HepG2 (cell line): ENCODE data around the gene SASH3. TPM values are rescaled to one million over a fixed set of nuclear protein-coding genes. Genes with fewer than 3 reads are reported as not detected.

ENCODE experiments used
- ATAC-seq: fragments of 200-7000 bp; cut with Tn5 transposase; 3 replicates; pipeline ENCODE4 v1.9.1; 2020; ENCODE audit warnings: mild to moderate bottlenecking, moderate library complexity
- BruUV-seq: library from RNA; stranded (reverse); fragments of 400-500 nt; replicated peaks from 2 replicates; lab custom pipeline; 2021; lab: Mats Ljungman, UMichigan
- CTCF ChIA-PET: fragments of 300-600 bp; formaldehyde crosslinking; extraction: SDS; loops from one replicate; lab custom pipeline; 2021; ENCODE audit warnings: low total read pairs, inconsistent platforms, low intra/inter-chr PET ratio; lab: Yijun Ruan, JAX
- POLR2A ChIA-PET: fragments of 350-600 bp; sonication (Branson Sonifier 250); formaldehyde crosslinking; loops from one replicate; lab custom pipeline; 2020; ENCODE audit warnings: antibody characterized with exemption, inconsistent platforms; lab: Yijun Ruan, JAX
- DNase-seq: peaks from one replicate; pipeline ENCODE4 v3.0.0-alpha.2; 2015; ENCODE audit warnings: low spot score
- FAIRE-seq: peaks from 3 replicates; lab custom pipeline; 2011; peaks lifted over from hg19 to GRCh38; lab: Jason Lieb, UNC
- H2AFZ ChIP-seq: one replicate; pipeline ENCODE4 v1.6.1; 2011; ENCODE audit warnings: low read length, inconsistent platforms
- H3K27ac ChIP-seq: fragments of 300-600 bp; 3 replicates; pipeline ENCODE4 v1.8.0; 2011; ENCODE audit warnings: mixed run types, mild to moderate bottlenecking, mixed read lengths, low read length, inconsistent platforms; ENCODE audit not compliant: insufficient read depth; ENCODE audit errors: extremely low read length
- H3K27me3 ChIP-seq, 2 experiments: fragments of 200-600 bp in 1 of 2; 2 replicates in 1 of 2; 3 replicates in 1 of 2; pipeline versions ENCODE4 v1.6.0 to v1.8.0; 2011; ENCODE audit warnings: low read length in 2 of 2, mild to moderate bottlenecking in 2 of 2, moderate library complexity in 2 of 2, inconsistent platforms in 1 of 2; ENCODE audit not compliant: insufficient read depth in 2 of 2, control insufficient read depth in 1 of 2
- H3K36me3 ChIP-seq, 2 experiments: fragments of 200-600 bp in 1 of 2; replicated peaks in 1 of 2; 2 replicates in 1 of 2; 3 replicates in 1 of 2; pipeline versions ENCODE4 v1.5.1 to v1.8.0; 2011; ENCODE audit warnings: low read length in 2 of 2, inconsistent platforms in 1 of 2; ENCODE audit not compliant: insufficient read depth in 2 of 2, control insufficient read depth in 1 of 2
- H3K4me1 ChIP-seq: 2 replicates; pipeline ENCODE4 v1.5.1; 2012; ENCODE audit warnings: low read length, inconsistent platforms; ENCODE audit not compliant: insufficient read depth
- H3K4me2 ChIP-seq: 2 replicates; pipeline ENCODE4 v1.6.0; 2011; ENCODE audit warnings: low read depth, low read length, inconsistent platforms
- H3K4me3 ChIP-seq, 3 experiments: fragments of 200-600 bp in 1 of 3; sonication (generic), shearing (Covaris generic) in 1 of 3; replicated peaks in 1 of 3; 2 replicates each; pipeline ENCODE4 v1.5.1; 2011 to 2016; ENCODE audit warnings: low read length in 3 of 3, inconsistent platforms in 2 of 3, low read depth in 2 of 3, mild to moderate bottlenecking in 2 of 3, control low read depth in 1 of 3, mixed read lengths in 1 of 3; ENCODE audit not compliant: insufficient read depth in 1 of 3
- H3K79me2 ChIP-seq: one replicate; pipeline ENCODE4 v1.6.1; 2011; ENCODE audit warnings: low read length, inconsistent platforms; ENCODE audit not compliant: insufficient read depth
- H3K9ac ChIP-seq: 2 replicates; pipeline ENCODE4 v1.6.0; 2011; ENCODE audit warnings: mild to moderate bottlenecking, low read depth, low read length, inconsistent platforms; ENCODE audit not compliant: insufficient read depth
- H3K9me3 ChIP-seq: 2 replicates; pipeline ENCODE4 v1.5.1; 2012; ENCODE audit warnings: mild to moderate bottlenecking, low read length
- H4K20me1 ChIP-seq: 2 replicates; pipeline ENCODE4 v1.6.0; 2011; ENCODE audit warnings: inconsistent platforms, mild to moderate bottlenecking, low read length, moderate library complexity; ENCODE audit not compliant: insufficient read depth
- ARHGAP35 ChIP-seq: sonication (generic); formaldehyde crosslinking; IDR thresholded peaks from 2 replicates; pipeline ENCODE4 v1.9.0; 2022; ENCODE audit warnings: mild to moderate bottlenecking, inconsistent platforms, moderate library complexity, missing genetic modification reagents, borderline replicate concordance
- BHLHE40 ChIP-seq: IDR thresholded peaks from 2 replicates; pipeline ENCODE4 v1.6.1; 2011; ENCODE audit warnings: low read length, improper control_type of control experiment
- CBX5 ChIP-seq: sonication (generic); formaldehyde crosslinking; IDR thresholded peaks from 2 replicates; pipeline ENCODE4 v1.4.0; 2020; ENCODE audit warnings: missing genetic modification reagents, borderline replicate concordance
- ETV6 ChIP-seq: sonication (generic); formaldehyde crosslinking; conservative IDR thresholded peaks from 2 replicates; pipeline ENCODE4 v1.4.0; 2020; ENCODE audit warnings: missing genetic modification reagents
- GZF1 ChIP-seq: sonication (generic); formaldehyde crosslinking; IDR thresholded peaks from 2 replicates; pipeline ENCODE4 v1.5.1; 2020; ENCODE audit warnings: mild to moderate bottlenecking, missing genetic modification reagents
- NBN ChIP-seq: fragments of 450-650 bp; conservative IDR thresholded peaks from 2 replicates; pipeline ENCODE4 v1.6.1; 2017
- PHF20 ChIP-seq: sonication (generic); formaldehyde crosslinking; IDR thresholded peaks from 2 replicates; pipeline ENCODE4 v1.5.0; 2020; ENCODE audit warnings: mild to moderate bottlenecking, missing genetic modification reagents
- POLR2A ChIP-seq, 2 experiments: IDR thresholded peaks; 2 replicates each; pipeline ENCODE4 v1.6.1; 2011; ENCODE audit warnings: low read depth in 2 of 2, low read length in 2 of 2, mild to moderate bottlenecking in 1 of 2, moderate library complexity in 1 of 2; ENCODE audit not compliant: insufficient read depth in 1 of 2
- SAP130 ChIP-seq: IDR thresholded peaks from 2 replicates; pipeline ENCODE4 v1.6.1; 2016; ENCODE audit warnings: low read depth
- SSRP1 ChIP-seq: IDR thresholded peaks from 2 replicates; pipeline ENCODE4 v1.6.1; 2016; ENCODE audit warnings: control low read depth
- TAF15 ChIP-seq: fragments of 200-400 bp; formaldehyde crosslinking; IDR thresholded peaks from one replicate; pipeline ENCODE4 v1.6.1; 2018; ENCODE audit warnings: mild to moderate bottlenecking, low read depth, low read length; ENCODE audit not compliant: poor library complexity, severe bottlenecking
- TRIM24 ChIP-seq: sonication (generic); formaldehyde crosslinking; IDR thresholded peaks from 2 replicates; pipeline ENCODE4 v1.8.0; 2022; ENCODE audit warnings: mild to moderate bottlenecking, missing genetic modification reagents
- YEATS4 ChIP-seq: sonication (generic); formaldehyde crosslinking; IDR thresholded peaks from 2 replicates; pipeline ENCODE4 v1.4.0; 2020; ENCODE audit warnings: missing genetic modification reagents, borderline replicate concordance
- ZNF12 ChIP-seq: sonication (generic); formaldehyde crosslinking; IDR thresholded peaks from 2 replicates; pipeline ENCODE4 v1.5.0; 2020; ENCODE audit warnings: missing genetic modification reagents
- ZNF382 ChIP-seq: sonication (generic); formaldehyde crosslinking; IDR thresholded peaks from 2 replicates; pipeline ENCODE4 v1.5.0; 2020; ENCODE audit warnings: missing genetic modification reagents, mild to moderate bottlenecking, borderline replicate concordance
- ZNF569 ChIP-seq: sonication (generic); formaldehyde crosslinking; IDR thresholded peaks from 2 replicates; pipeline ENCODE4 v1.5.0; 2020; ENCODE audit warnings: mild to moderate bottlenecking, missing genetic modification reagents, moderate library complexity, borderline replicate concordance
- ZNF766 ChIP-seq: sonication (generic); formaldehyde crosslinking; IDR thresholded peaks from 2 replicates; pipeline ENCODE4 v1.5.0; 2020; ENCODE audit warnings: missing genetic modification reagents, borderline replicate concordance
- ZNF883 ChIP-seq: sonication (generic); formaldehyde crosslinking; IDR thresholded peaks from 2 replicates; pipeline ENCODE4 v1.5.1; 2020; ENCODE audit warnings: mild to moderate bottlenecking, missing genetic modification reagents; ENCODE audit errors: not compliant biosample characterization
- WGBS: methylation state at CpG from one replicate; pipeline ENCODE4 v1.1.6; 2017; ENCODE audit warnings: low lambda C conversion rate; 5-methylcytosine and 5-hydroxymethylcytosine counted together
- in situ Hi-C: cut with HindIII; loops from 2 replicates; pipeline ENCODE4 v1.10.0; 2017; ENCODE audit warnings: low pct_unique_long_range_greater_than_20kb; ENCODE audit not compliant: extremely low pct_ligation_motif_present
- intact Hi-C: fragments of 100-400 bp; cut with micrococcal nuclease; formaldehyde crosslinking; loops from one replicate; pipeline ENCODE4 v1.10.0; 2022; ENCODE audit not compliant: unreplicated experiment
- polyA plus RNA-seq, 8 experiments: library from polyadenylated mRNA; depleted of rRNA in 3 of 8; stranded (reverse) in 7 of 8; unstranded in 1 of 8; fragments of >200 nt; fragmentation: Illumina TruSeq in 4 of 8; extraction: Trizol in 4 of 8; gene quantifications; 2 replicates each; pipeline versions ENCODE4 v1.2.1 to v1.2.3, GENCODE V29; 2011 to 2016; ENCODE audit warnings: low read depth in 4 of 8, missing spikeins in 1 of 8, mixed read lengths in 1 of 8; ENCODE audit not compliant: insufficient read depth in 1 of 8
- total RNA-seq, 5 experiments: library from RNA; depleted of rRNA; stranded (reverse); fragments of >200 nt; fragmentation: Illumina TruSeq; extraction: Trizol; gene quantifications; 2 replicates each; pipeline ENCODE4 v1.2.3, GENCODE V29; 2016; ENCODE audit warnings: low read depth in 1 of 5
- TF ChIP-seq, protein P1 (sequence below): sonication (generic); formaldehyde crosslinking; IDR thresholded peaks from 2 replicates; pipeline ENCODE4 v1.5.1; 2020; ENCODE audit warnings: missing genetic modification reagents, mild to moderate bottlenecking, borderline replicate concordance
- TF ChIP-seq, protein P2 (sequence below): IDR thresholded peaks from 2 replicates; pipeline ENCODE4 v1.6.1; 2012; ENCODE audit warnings: inconsistent platforms
- TF ChIP-seq, protein P3 (sequence below): sonication (generic); formaldehyde crosslinking; conservative IDR thresholded peaks from 2 replicates; pipeline ENCODE4 v1.4.0; 2020; ENCODE audit warnings: missing genetic modification reagents
- TF ChIP-seq, protein P4 (sequence below): sonication (generic); formaldehyde crosslinking; IDR thresholded peaks from 2 replicates; pipeline ENCODE4 v1.4.0; 2020; ENCODE audit warnings: missing genetic modification reagents

Gene SASH3
- total and polyA plus RNA-seq, 2 of the 13 experiments (the other 11 are each of a cell fraction or from before 2014, with no cell fraction given), result 0.08 TPM; not detected in 1

DNA sequence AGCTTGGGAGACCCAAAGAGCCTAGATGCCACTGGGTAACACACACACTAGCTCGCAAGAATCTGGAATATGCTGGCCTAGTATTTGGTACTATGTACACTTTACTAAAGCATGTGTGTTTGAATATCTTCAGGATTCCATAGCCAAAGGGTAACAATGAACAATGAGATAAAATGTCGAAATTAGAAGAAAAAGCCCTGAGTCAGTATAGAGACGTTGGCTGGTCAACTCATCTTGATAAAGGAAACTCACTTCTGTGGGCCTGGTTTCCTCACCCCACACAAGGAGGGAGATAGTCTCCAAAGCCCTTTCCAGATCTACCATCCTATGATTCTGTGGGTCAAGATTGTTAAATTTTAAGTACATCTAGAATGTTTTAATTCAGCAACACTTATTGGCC lies 57.1 kb downstream of the SASH3 start (continued):
- no peak for TF ChIP-seq TAF15
- TF ChIP-seq ARHGAP35 (CRISPR knock-in tag), result no peak
- TF ChIP-seq ZNF883 (CRISPR knock-in tag), result no peak
- TF ChIP-seq ZNF766 (CRISPR knock-in tag), result no peak
- TF ChIP-seq NBN, result no peak
- no peak for TF ChIP-seq ETV6
- TF ChIP-seq TRIM24 (CRISPR knock-in tag), result no peak
- no peak for TF ChIP-seq YEATS4 (CRISPR knock-in tag)
- no peak for TF ChIP-seq SSRP1 (CRISPR knock-in tag)
- TF ChIP-seq, protein P1, sequence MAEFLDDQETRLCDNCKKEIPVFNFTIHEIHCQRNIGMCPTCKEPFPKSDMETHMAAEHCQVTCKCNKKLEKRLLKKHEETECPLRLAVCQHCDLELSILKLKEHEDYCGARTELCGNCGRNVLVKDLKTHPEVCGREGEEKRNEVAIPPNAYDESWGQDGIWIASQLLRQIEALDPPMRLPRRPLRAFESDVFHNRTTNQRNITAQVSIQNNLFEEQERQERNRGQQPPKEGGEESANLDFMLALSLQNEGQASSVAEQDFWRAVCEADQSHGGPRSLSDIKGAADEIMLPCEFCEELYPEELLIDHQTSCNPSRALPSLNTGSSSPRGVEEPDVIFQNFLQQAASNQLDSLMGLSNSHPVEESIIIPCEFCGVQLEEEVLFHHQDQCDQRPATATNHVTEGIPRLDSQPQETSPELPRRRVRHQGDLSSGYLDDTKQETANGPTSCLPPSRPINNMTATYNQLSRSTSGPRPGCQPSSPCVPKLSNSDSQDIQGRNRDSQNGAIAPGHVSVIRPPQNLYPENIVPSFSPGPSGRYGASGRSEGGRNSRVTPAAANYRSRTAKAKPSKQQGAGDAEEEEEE (CRISPR knock-in tag), result no peak
- no peak for TF ChIP-seq CBX5 (CRISPR knock-in tag)
- no peak for TF ChIP-seq GZF1 (CRISPR knock-in tag)

DNA sequence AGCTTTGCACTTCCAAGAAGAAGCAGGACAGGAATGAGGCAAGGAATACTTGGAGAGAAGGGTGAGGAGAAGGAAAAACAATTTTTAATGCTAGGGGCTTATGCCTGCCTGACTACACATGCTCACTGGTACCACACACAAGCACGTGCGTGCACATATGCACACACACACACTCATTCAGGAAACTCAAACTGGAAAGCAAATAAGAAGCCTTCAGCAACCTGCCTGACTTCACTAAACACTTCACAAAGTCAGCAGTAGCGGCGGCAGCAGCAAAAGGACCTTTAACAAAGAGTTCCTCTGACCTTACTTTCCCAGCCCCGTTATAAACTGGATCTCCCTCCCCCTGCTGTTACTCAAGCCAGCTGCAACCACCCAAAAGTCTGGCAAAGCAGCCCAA lies 60.6 kb downstream of the SASH3 start:
- DNase-seq (peak; percentile 50), FAIRE-seq (peak; percentile 72), ATAC-seq (no peak)
- Histone ChIP-seq H3K36me3 (peaks cover 1 to 19% of the 10 kb centered on the region in 2 experiments; a peak in 1 of 5 replicates), H3K9ac (peak overlapping the region; percentile 54; the same call in 1 of the 2 replicates), H3K4me2 (peak overlapping the region; percentile 83), H2AFZ (no peak overlapping the region), H3K9me3 (no peaks in the 10 kb centered on the region), H4K20me1 (no peaks in the 10 kb centered on the region), H3K79me2 (peaks cover 55% of the 10 kb centered on the region), H3K4me1 (peaks cover 48% of the 10 kb centered on the region), H3K27ac (peak overlapping the region; percentile 43), H3K27me3 (no peaks in the 10 kb centered on the region), H3K4me3 (peak overlapping the region; percentile 8 to 54 (median 30); a peak in 5 of 6 replicates)
- 6% methylated on average over 2 of the region's 5 CpGs for WGBS
- in situ Hi-C loops, result loop anchor here (10.0 kb wide), 1 partner anchor 64 kb away; the partner anchor contains the start of gene UTP14A
- no TSS peak for BruUV-seq
- ChIA-PET POLR2A (no interaction called here), CTCF (no interaction called here)
- intact Hi-C loops, result loop anchor here (10.0 kb wide), 1 partner anchor 64 kb away; the partner anchor contains the start of gene UTP14A
- TF ChIP-seq, protein P2, sequence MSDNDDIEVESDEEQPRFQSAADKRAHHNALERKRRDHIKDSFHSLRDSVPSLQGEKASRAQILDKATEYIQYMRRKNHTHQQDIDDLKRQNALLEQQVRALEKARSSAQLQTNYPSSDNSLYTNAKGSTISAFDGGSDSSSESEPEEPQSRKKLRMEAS, result peak; percentile 34; the same call in 1 of the 2 replicates
- TF ChIP-seq, protein P3, sequence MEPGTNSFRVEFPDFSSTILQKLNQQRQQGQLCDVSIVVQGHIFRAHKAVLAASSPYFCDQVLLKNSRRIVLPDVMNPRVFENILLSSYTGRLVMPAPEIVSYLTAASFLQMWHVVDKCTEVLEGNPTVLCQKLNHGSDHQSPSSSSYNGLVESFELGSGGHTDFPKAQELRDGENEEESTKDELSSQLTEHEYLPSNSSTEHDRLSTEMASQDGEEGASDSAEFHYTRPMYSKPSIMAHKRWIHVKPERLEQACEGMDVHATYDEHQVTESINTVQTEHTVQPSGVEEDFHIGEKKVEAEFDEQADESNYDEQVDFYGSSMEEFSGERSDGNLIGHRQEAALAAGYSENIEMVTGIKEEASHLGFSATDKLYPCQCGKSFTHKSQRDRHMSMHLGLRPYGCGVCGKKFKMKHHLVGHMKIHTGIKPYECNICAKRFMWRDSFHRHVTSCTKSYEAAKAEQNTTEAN (CRISPR knock-in tag), result peak; percentile 68; the same call in 1 of the 2 replicates
- TF ChIP-seq BHLHE40 (peak; percentile 66), POLR2A (IDR thresholded peaks at IDR 0.05; ENCODE audit: insufficient read depth in 1 of 2, low read depth in 2 of 2, low read length in 2 of 2) (no peak), SAP130 (CRISPR knock-in tag) (peak; percentile 45), ZNF12 (CRISPR knock-in tag) (0 out of 2 replicates have a peak, but pooled peaks have one; percentile 12), PHF20 (CRISPR knock-in tag) (no peak), ZNF569 (no peak), ZNF382 (CRISPR knock-in tag) (no peak)
- TF ChIP-seq, protein P4, sequence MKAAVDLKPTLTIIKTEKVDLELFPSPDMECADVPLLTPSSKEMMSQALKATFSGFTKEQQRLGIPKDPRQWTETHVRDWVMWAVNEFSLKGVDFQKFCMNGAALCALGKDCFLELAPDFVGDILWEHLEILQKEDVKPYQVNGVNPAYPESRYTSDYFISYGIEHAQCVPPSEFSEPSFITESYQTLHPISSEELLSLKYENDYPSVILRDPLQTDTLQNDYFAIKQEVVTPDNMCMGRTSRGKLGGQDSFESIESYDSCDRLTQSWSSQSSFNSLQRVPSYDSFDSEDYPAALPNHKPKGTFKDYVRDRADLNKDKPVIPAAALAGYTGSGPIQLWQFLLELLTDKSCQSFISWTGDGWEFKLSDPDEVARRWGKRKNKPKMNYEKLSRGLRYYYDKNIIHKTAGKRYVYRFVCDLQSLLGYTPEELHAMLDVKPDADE (CRISPR knock-in tag), result no peak
